ENCODE results near the gene DBF4. TPM values are rescaled to one million over a fixed set of nuclear protein-coding genes. Genes with fewer than 3 reads are reported as not detected.
"Not testable (repeated sequence)": the region's sequence is repeated elsewhere in the genome, so short reads cannot be mapped to it uniquely, and the experiment has no call there.

The DBF4 gene
- total and polyA plus RNA-seq, 4 donors, result 2.3 to 27.0 (median 3.7) TPM

- TF ChIP-seq CTCF (IDR thresholded peaks at IDR 0.05; ENCODE audit: low read depth, low read length, missing input control) (no peak), EGR1 (IDR thresholded peaks at IDR 0.05; ENCODE audit: low read depth in 2 of 2) (no peak)
Measured at GRCh38 chr7:87944547-87944946, 68.3 kb downstream of the DBF4 start (continued).

GRCh38 chr7:87945926-87946325, 69.6 kb downstream of the DBF4 start:
- not testable (repeated sequence) for DNase-seq (ENCODE audit: low spot score); H3K36me3 ChIP-seq (ENCODE audit: control insufficient read depth in 4 of 4, insufficient read depth in 3 of 4, low read depth in 1 of 4, low read length in 3 of 4); H3K4me3 ChIP-seq (ENCODE audit: low read depth in 1 of 3, low read length in 3 of 3); H3K27ac ChIP-seq (ENCODE audit: low read depth in 1 of 2, low read length in 2 of 2); H3K4me1 ChIP-seq (ENCODE audit: control insufficient read depth in 4 of 4, insufficient read depth in 4 of 4, low read length in 3 of 4); H3K9ac ChIP-seq (ENCODE audit: low read depth in 1 of 2, low read length in 2 of 2); H3K27me3 ChIP-seq (ENCODE audit: control insufficient read depth in 4 of 4, insufficient read depth in 4 of 4, low read length in 3 of 4); H3K9me3 ChIP-seq (ENCODE audit: control insufficient read depth in 4 of 4, low read length in 3 of 4)

GRCh38 chr7:87948371-87948770, 72.1 kb downstream of the DBF4 start:
- Histone ChIP-seq H3K4me1 (ENCODE audit: control insufficient read depth in 4 of 4, insufficient read depth in 4 of 4, low read length in 3 of 4) (no peaks in the 10 kb centered on the region), H3K27me3 (ENCODE audit: control insufficient read depth in 4 of 4, insufficient read depth in 4 of 4, low read length in 3 of 4) (no peaks in the 10 kb centered on the region), H3K4me3 (ENCODE audit: low read depth in 1 of 3, low read length in 3 of 3) (no peak overlapping the region), H3K9ac (ENCODE audit: low read depth in 1 of 2, low read length in 2 of 2) (no peak overlapping the region), H3K9me3 (ENCODE audit: control insufficient read depth in 4 of 4, low read length in 3 of 4) (no peaks in the 10 kb centered on the region), H3K36me3 (ENCODE audit: control insufficient read depth in 4 of 4, insufficient read depth in 3 of 4, low read depth in 1 of 4, low read length in 3 of 4) (no peaks in the 10 kb centered on the region), H3K27ac (ENCODE audit: low read depth in 1 of 2, low read length in 2 of 2) (no peak overlapping the region)
- no peak for DNase-seq (ENCODE audit: low spot score)
- TF ChIP-seq NR2F2 (IDR thresholded peaks at IDR 0.05) (no peak), REST (IDR thresholded peaks at IDR 0.05) (no peak), TAF1 (conservative IDR thresholded peaks at IDR 0.05) (no peak), JUND (IDR thresholded peaks at IDR 0.05) (no peak), GABPA (IDR thresholded peaks at IDR 0.05 in 1 of 2, conservative IDR thresholded peaks at IDR 0.05 in 1 of 2) (no peak), ZBTB33 (IDR thresholded peaks at IDR 0.05) (no peak), YY1 (IDR thresholded peaks at IDR 0.05) (no peak), HNF4A (conservative IDR thresholded peaks at IDR 0.05) (no peak), CTCF (IDR thresholded peaks at IDR 0.05; ENCODE audit: low read depth, low read length, missing input control) (no peak), EGR1 (IDR thresholded peaks at IDR 0.05; ENCODE audit: low read depth in 2 of 2) (no peak), FOXA2 (IDR thresholded peaks at IDR 0.05) (no peak)

Other genes with a start within 250 kb of the DBF4 start
- 1 to 10 TPM in 1 of 2 donors, under 1 TPM in 1; 0.93 to 6.4 TPM for gene RUNDC3B, start 248.1 kb upstream of the DBF4 start, total RNA-seq
- 1 to 10 TPM; 4.9 to 6.2 TPM for gene RUNDC3B, start 248.1 kb upstream of the DBF4 start, polyA plus RNA-seq
- gene SLC25A40, start 133 bp upstream of the DBF4 start, total RNA-seq, result 10 to 100 TPM in 1 of 2 donors, 1 to 10 TPM in 1; 4.6 to 14.4 TPM
- 1 to 10 TPM; 3.5 to 4.1 TPM for gene SLC25A40, start 133 bp upstream of the DBF4 start, polyA plus RNA-seq
- gene ADAM22, start 57.8 kb downstream of the DBF4 start, total RNA-seq, result under 1 TPM; 0.25 to 0.61 TPM
- gene ADAM22, start 57.8 kb downstream of the DBF4 start, polyA plus RNA-seq, result under 1 TPM; 0.04 to 0.05 TPM

Measured in liver (tissue), 9 donors.